Left lobe of liver (tissue), 2 donors: ENCODE results near the gene ZNF618. TPM values are rescaled to one million over a fixed set of nuclear protein-coding genes. Genes with fewer than 3 reads are reported as not detected.
A peak's percentile ranks its signal among the peaks of the same experiment; 100 is the strongest.

Source experiments
- ATAC-seq: fragments of 200-7000 bp; cut with Tn5 transposase; one replicate; pipeline ENCODE4 v1.9.1; 2020; ENCODE audit warnings: mild to moderate bottlenecking, moderate library complexity
- DNase-seq: peaks from one replicate; pipeline ENCODE4 v3.0.0-alpha.2; 2020; ENCODE audit warnings: low spot score
- total RNA-seq: library from RNA; stranded (reverse); gene quantifications from one replicate; pipeline ENCODE4 v1.2.1, GENCODE V29; 2021
- donor health status: DM: no; HTN: no; CAD: no; lungs with moderate emphysema.
- donor health status: DM: no; HTN: yes; CAD: no.

Gene ZNF618
- total RNA-seq, 1 donor from 2014 or later, result 5.7 TPM

DNA sequence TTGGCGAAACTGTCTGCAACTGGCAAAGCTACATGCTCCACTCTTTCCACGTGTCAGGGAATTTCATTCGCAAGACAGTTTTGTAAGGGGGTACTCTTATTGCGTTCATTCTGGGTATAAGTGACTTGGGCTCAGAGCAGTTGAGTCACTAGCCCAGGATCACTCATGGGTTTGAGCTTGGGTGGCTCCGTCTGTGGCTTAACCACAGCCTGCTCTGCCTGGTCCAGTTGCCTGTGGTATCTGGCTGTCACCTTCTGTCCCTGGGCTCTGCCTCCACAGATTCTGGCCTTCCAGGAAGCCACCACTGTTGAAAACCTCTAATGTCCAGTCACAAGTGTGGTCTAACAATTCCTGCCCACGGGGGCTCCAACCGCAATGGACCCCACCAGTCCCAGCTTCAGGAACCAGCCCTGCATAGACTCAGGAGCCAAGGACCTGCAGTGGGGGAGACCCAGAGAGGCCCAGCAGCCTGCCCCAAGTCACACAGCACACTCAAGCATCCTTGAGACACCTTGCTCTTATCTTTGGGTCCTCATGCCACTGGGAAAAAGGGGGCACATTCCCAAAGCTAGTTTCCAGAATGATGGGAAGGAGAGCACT is 212.6 kb downstream of the ZNF618 start:
- ATAC-seq (no peak), DNase-seq (peak; percentile 41)

- DNase-seq (peak; percentile 41), ATAC-seq (no peak)
Observed at GRCh38 chr9:114089206-114089840, 213.2 kb downstream of the ZNF618 start.

DNA sequence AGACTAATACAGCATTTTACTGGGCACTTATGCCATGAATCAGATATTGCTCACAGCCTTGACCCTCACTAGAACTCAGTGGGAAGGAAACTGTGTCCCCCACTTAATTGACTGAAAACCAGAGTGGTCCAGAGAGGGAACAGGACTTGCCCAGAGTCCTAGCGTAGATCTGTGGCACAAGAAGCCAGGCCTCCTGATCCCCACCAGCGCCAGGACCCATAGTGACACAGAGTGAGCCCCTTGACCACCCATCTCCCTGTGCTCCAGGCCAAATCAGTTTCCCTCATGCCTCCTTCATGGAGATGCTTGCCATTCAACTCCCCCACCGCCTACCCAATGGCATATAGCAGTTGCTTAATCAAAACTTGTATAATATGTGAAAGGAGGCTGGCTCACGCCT is 214.7 kb downstream of the ZNF618 start:
- no peak for ATAC-seq
- peak; percentile 19 for DNase-seq

DNA sequence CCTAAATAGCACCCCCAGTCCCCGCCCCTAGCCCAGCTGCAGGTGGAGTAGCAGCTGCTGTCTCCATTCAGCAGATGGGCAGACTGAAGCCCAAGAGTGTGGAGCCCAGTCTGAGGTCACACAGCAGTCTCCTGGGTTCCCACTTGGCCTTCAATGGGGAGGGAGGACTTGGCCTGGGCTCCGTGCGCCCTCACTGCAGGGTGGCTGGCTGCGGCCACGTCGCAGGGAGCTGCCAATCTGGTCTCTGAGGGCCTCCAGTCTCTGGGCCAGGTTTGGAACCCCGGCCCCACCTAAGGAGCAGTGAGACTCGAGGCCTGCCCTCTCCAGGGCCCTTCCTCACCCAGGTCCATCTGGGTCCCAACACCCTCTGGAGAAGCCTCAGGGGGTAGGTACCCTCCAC is 215.6 kb downstream of the ZNF618 start:
- ATAC-seq, result no peak
- DNase-seq, result peak; percentile 43

GRCh38 chr9:114092336-114092735 is 216.2 kb downstream of the ZNF618 start:
- DNase-seq (peak; percentile 36), ATAC-seq (no peak)

DNA sequence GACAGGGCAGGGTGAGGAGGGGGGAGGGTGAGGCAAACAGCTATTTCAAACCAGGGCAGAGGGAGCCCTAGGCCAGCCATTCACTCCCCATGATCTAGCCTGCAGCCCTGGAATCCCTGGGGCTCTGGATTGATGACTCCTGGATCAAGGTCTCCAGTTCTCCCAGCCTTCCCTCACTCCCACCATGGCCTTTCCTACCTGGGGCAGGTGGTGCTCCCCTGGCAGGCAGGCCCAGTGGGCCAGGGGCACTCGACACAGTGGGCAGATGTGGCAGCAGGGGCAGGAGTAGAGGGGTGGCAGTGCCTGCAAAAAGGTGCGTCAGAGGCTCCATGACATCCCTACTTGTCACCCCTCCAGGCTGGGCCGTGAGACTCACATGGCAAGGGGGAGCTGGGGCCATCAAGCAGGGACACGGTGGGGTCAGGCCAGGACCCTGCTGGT is 216.9 kb downstream of the ZNF618 start:
- ATAC-seq (no peak), DNase-seq (peak; percentile 33)

- no peak for ATAC-seq
- peak; percentile 33 for DNase-seq
Observed at GRCh38 chr9:114093761-114094505, 217.8 kb downstream of the ZNF618 start.

- DNase-seq, result no peak
Observed at GRCh38 chr9:114094971-114095370, 218.9 kb downstream of the ZNF618 start.

GRCh38 chr9:114096041-114096511 is 220.0 kb downstream of the ZNF618 start:
- no peak for DNase-seq
- no peak for ATAC-seq

More at GRCh38 chr9:114094971-114095370, 218.9 kb downstream of the ZNF618 start:
- ATAC-seq, result no peak

DNA sequence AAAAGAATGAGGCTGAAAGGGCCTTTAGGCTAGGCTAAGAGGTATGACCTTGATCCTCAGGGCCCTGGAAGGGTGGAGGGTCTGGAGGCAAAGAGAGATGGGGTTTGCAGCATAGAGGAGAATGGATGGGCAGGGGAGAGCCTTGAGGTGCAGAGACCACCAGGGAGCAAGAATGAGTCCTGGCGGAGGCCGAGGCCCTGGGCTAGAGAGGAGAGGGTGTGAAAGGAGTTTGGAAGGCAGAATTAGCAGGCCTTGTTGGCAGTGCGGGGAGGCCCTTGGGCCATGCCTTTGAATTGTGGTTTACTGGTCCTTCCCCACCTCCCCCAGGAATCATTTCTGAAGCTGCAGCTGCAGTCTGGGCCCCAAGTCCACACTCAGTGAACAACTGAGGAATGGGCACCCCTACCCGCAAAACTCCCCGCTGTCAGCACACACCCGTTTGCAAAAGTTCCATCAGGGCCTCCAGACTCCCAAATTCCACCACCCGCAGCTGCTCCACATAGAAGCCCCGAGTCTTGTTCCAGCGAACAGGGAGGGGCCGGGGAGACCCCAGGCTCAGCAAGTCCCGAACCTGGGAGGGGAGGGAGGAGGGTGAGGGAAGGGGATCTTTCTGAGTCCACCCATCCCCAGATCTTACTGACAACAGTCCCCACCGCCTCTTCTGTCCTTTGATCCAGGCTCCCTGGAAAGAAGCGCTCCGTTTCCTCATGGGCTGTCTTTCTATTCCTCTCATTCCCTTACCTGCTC is 220.9 kb downstream of the ZNF618 start:
- no peak for DNase-seq
- ATAC-seq, result no peak

DNA sequence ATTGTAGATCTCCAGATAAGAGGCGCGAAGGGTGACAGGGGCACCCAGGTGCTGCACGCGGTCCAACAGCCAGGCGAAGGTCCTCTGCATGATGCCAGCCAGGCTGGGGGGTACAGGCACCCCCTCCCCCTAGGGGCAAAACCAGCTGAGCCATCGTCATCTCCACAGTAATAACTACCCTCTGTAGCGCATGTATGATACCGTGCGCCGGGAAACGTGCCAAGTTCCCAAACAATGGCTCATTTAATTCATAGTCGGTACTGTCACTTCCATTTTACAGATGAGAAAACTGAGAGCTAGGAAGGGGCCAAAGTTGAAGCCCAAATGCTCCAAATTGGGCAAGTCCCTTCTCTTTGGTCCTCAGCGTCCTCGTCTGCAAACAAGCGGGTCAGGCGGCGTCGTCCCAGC is 221.5 kb downstream of the ZNF618 start:
- DNase-seq (no peak), ATAC-seq (no peak)

GRCh38 chr9:114098021-114098935 is 222.2 kb downstream of the ZNF618 start:
- ATAC-seq (peak; percentile 88), DNase-seq (peak; percentile 84)

- DNase-seq, result peak; percentile 83
- peak; percentile 77 for ATAC-seq
Observed at GRCh38 chr9:114098936-114099668, 223.0 kb downstream of the ZNF618 start, which contains the start of gene KIF12. KIF12 (minus strand) TSS chr9:114099292; CDS start chr9:114099276, 16 bp downstream.

GRCh38 chr9:114099669-114100270 is 223.7 kb downstream of the ZNF618 start:
- ATAC-seq (peak; percentile 6), DNase-seq (no peak)

DNA sequence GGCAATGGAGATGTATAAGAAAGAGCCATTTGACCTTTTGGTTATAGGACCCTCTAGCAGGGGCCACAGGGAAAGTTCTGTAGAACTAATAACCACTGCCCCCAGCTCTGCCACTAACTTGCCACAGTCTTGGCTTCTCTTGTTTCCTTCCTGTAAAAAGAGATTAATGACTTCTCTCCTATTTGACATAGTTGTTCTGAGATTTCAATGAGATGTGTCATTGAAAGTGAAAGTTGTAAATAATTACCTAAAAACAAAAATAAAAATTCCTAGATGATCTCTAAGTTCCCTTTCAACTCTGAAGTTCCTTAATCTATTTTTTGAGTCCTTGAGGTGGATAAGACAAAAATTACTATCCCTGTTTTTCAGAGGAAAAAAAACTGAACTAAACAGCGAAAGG is 224.4 kb downstream of the ZNF618 start:
- DNase-seq (no peak), ATAC-seq (no peak)

GRCh38 chr9:114102484-114102883 is 226.4 kb downstream of the ZNF618 start:
- no peak for DNase-seq
- ATAC-seq, result no peak

DNA sequence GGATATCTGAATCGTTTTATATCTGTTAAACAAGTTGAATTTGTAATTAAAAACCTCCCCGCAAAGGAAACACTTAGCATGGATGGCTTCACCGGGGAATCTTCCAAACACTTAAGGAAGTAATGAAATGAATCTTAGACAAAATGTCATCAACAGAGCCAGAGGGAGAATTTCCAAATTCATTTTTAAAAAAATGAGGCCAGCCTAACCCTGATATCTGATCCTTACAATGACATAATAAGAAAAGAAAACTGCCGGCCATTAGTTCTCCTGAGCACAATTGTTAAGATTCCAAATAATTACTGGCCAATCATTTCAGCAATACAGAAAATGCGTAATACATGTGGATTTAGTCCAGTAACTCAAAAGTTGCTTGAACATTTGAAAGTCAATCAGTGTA is 229.1 kb downstream of the ZNF618 start:
- no peak for DNase-seq
- ATAC-seq, result no peak
